A549 (cell line): ENCODE measurements around the gene ABCC6.
"Not testable (repeated sequence)": the region's sequence is repeated elsewhere in the genome, so short reads cannot be mapped to it uniquely, and the experiment has no call there.

ENCODE experiments used
- POLR2AphosphoS2 ChIP-seq: conservative IDR thresholded peaks from 2 replicates; pipeline ENCODE4 v1.6.1; 2012; ENCODE audit warnings: low read length, improper control_type of control experiment, inconsistent platforms
- TF ChIP-seq, protein P1 (sequence below): fragments of >200 bp; sonication (Bioruptor Twin); formaldehyde crosslinking; IDR thresholded peaks from 3 replicates; pipeline ENCODE4 v1.5.1; 2016

DNA sequence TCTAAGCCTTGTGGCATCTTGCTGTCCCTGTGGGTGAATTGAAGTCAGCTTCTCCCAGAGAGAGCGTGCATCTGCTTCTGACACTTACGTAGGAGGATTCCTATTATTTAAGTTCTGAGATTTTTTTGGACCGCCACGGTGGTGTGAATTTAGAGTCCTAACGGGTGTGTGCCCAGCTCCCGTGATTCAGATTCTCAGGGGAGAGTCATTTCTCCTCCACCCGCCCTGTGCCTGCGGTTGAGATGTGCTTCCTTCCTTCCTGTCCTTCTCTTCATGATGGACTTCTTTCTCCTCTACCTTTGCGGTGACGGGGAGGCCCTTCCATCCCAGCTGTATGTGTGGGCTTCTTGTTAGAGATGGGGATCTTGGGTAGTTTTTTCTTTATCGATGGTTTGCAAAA, 20.6 kb upstream of the ABCC6 start:
- TF ChIP-seq, protein P1, sequence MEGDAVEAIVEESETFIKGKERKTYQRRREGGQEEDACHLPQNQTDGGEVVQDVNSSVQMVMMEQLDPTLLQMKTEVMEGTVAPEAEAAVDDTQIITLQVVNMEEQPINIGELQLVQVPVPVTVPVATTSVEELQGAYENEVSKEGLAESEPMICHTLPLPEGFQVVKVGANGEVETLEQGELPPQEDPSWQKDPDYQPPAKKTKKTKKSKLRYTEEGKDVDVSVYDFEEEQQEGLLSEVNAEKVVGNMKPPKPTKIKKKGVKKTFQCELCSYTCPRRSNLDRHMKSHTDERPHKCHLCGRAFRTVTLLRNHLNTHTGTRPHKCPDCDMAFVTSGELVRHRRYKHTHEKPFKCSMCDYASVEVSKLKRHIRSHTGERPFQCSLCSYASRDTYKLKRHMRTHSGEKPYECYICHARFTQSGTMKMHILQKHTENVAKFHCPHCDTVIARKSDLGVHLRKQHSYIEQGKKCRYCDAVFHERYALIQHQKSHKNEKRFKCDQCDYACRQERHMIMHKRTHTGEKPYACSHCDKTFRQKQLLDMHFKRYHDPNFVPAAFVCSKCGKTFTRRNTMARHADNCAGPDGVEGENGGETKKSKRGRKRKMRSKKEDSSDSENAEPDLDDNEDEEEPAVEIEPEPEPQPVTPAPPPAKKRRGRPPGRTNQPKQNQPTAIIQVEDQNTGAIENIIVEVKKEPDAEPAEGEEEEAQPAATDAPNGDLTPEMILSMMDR, result not testable (repeated sequence)
- not testable (repeated sequence) for TF ChIP-seq POLR2AphosphoS2
